K562 (cell line): ENCODE data around the gene RUSC2. TPM values are rescaled to one million over a fixed set of nuclear protein-coding genes. Genes with fewer than 3 reads are reported as not detected.

Experiments
- BCL6 ChIP-seq: fragments of 250-450 bp; sonication (Bioruptor Pico); IDR thresholded peaks from 2 replicates; pipeline ENCODE4 v1.4.0; 2020
- CEBPB ChIP-seq: fragments of 450-650 bp; IDR thresholded peaks from 2 replicates; pipeline ENCODE4 v1.6.1; 2016; ENCODE audit warnings: missing genetic modification characterization, missing compliant biosample characterization
- E2F3 ChIP-seq: fragments of 250-450 bp; sonication (Bioruptor Pico); IDR thresholded peaks from 2 replicates; pipeline ENCODE4 v1.4.0; 2020; ENCODE audit warnings: mild to moderate bottlenecking
- EGR1 ChIP-seq: fragments of 450-650 bp; conservative IDR thresholded peaks from 2 replicates; pipeline ENCODE4 v1.6.1; 2017; ENCODE audit warnings: mild to moderate bottlenecking
- ELF4 ChIP-seq: fragments of 450-650 bp; formaldehyde crosslinking; IDR thresholded peaks from 2 replicates; pipeline ENCODE4 v1.4.0; 2022; ENCODE audit warnings: missing genetic modification characterization
- FOXJ3 ChIP-seq: sonication (generic); formaldehyde crosslinking; IDR thresholded peaks from 2 replicates; pipeline ENCODE4 v1.4.0; 2020; ENCODE audit warnings: mild to moderate bottlenecking, missing genetic modification reagents
- FOXK1 ChIP-seq: sonication (generic); formaldehyde crosslinking; IDR thresholded peaks from 2 replicates; pipeline ENCODE4 v1.8.0; 2022; ENCODE audit warnings: missing genetic modification reagents, mild to moderate bottlenecking, borderline replicate concordance
- HCFC1 ChIP-seq: IDR thresholded peaks from 2 replicates; pipeline ENCODE4 v1.6.1; 2012; ENCODE audit warnings: low read depth, low read length, improper control_type of control experiment
- HMGN3 ChIP-seq: IDR thresholded peaks from 2 replicates; pipeline ENCODE4 v1.6.1; 2011; ENCODE audit warnings: borderline replicate concordance, low read depth, mild to moderate bottlenecking, mixed read lengths, low read length; ENCODE audit not compliant: insufficient read length; ENCODE audit errors: extremely low read depth
- IFI16 ChIP-seq: fragments of 250-450 bp; sonication (Bioruptor Pico); IDR thresholded peaks from 2 replicates; pipeline ENCODE4 v2.1.2; 2022; ENCODE audit warnings: mild to moderate bottlenecking, inconsistent platforms
- KLF1 ChIP-seq: fragments of 450-650 bp; IDR thresholded peaks from 2 replicates; pipeline ENCODE4 v1.6.1; 2016; ENCODE audit warnings: missing genetic modification characterization, missing compliant biosample characterization
- LCOR ChIP-seq: sonication (generic); formaldehyde crosslinking; IDR thresholded peaks from 2 replicates; pipeline ENCODE4 v1.8.0; 2022; ENCODE audit warnings: mild to moderate bottlenecking, missing genetic modification reagents
- MTA3 ChIP-seq: fragments of 450-650 bp; formaldehyde crosslinking; IDR thresholded peaks from 2 replicates; pipeline ENCODE4 v1.6.1; 2017; ENCODE audit warnings: mild to moderate bottlenecking, borderline replicate concordance
- PHF21A ChIP-seq: fragments of 450-650 bp; IDR thresholded peaks from 2 replicates; pipeline ENCODE4 v1.6.1; 2017; ENCODE audit warnings: low read depth, borderline replicate concordance
- POLR2H ChIP-seq: IDR thresholded peaks from 2 replicates; pipeline ENCODE4 v1.6.1; 2016; ENCODE audit warnings: missing genetic modification characterization, low read depth, mild to moderate bottlenecking, control low read depth, missing compliant biosample characterization, moderate library complexity
- REST ChIP-seq, 2 experiments: fragments of 450-650 bp; formaldehyde crosslinking in 1 of 2; IDR thresholded peaks; 2 replicates each; pipeline versions ENCODE4 v1.4.0 to v1.6.1; 2014 to 2020; ENCODE audit warnings: mild to moderate bottlenecking in 2 of 2, borderline replicate concordance in 1 of 2, low read depth in 1 of 2
- SMARCB1 ChIP-seq: IDR thresholded peaks from 2 replicates; pipeline ENCODE4 v1.6.1; 2011; ENCODE audit warnings: improper control_type of control experiment, low read depth; ENCODE audit not compliant: insufficient read length
- TARDBP ChIP-seq: fragments of 450-650 bp; IDR thresholded peaks from 2 replicates; pipeline ENCODE4 v1.6.1; 2016
- TCF7L2 ChIP-seq: fragments of 150-350 bp; IDR thresholded peaks from 2 replicates; pipeline ENCODE4 v1.6.1; 2016; ENCODE audit warnings: low read depth, mild to moderate bottlenecking, low read length, moderate library complexity
- TRIM24 ChIP-seq, 2 experiments: fragments of 450-650 bp; IDR thresholded peaks; 2 replicates each; pipeline ENCODE4 v1.6.1; 2016
- ZNF23 ChIP-seq: fragments of 250-450 bp; sonication (Bioruptor Pico); IDR thresholded peaks from 2 replicates; pipeline ENCODE4 v1.4.0; 2020; ENCODE audit warnings: mild to moderate bottlenecking
- ZNF696 ChIP-seq: fragments of 250-450 bp; sonication (Bioruptor Pico); conservative IDR thresholded peaks from 2 replicates; pipeline ENCODE4 v1.4.0; 2020; ENCODE audit warnings: mild to moderate bottlenecking, moderate library complexity
- ZNF707 ChIP-seq: fragments of 250-450 bp; sonication (Bioruptor Pico); conservative IDR thresholded peaks from 2 replicates; pipeline ENCODE4 v1.8.0; 2022; ENCODE audit warnings: inconsistent platforms, mild to moderate bottlenecking, moderate library complexity
- polyA plus RNA-seq, 8 experiments: library from polyadenylated mRNA; depleted of rRNA in 4 of 8; stranded (reverse) in 5 of 8; unstranded in 3 of 8; fragments of >200 nt; fragmentation: Nextera tagmentation in 2 of 8; fragmentation: Illumina TruSeq in 1 of 8; extraction: Ambion mirVana in 2 of 8; extraction: Trizol in 1 of 8; gene quantifications; 2 replicates each; pipeline versions ENCODE4 v1.2.1 to v1.2.3, GENCODE V29; 2011 to 2014; ENCODE audit warnings: inconsistent platforms in 1 of 8, missing spikeins in 1 of 8
- total RNA-seq, 7 experiments: library from RNA; depleted of rRNA in 6 of 7; stranded (reverse); fragments of >200 nt in 6 of 7; fragmentation: Illumina TruSeq in 2 of 7; extraction: Trizol in 2 of 7; gene quantifications; 2 replicates each; pipeline versions ENCODE4 v1.2.1 to v1.2.3, GENCODE V29; 2011 to 2021; ENCODE audit warnings: low replicate concordance in 1 of 7

RUSC2 gene
- total and polyA plus RNA-seq, 9 of the 15 experiments (the other 6 are each of a cell fraction or from before 2014, with no cell fraction given) = 0.08 to 12.8 (median 3.1) TPM

GRCh38 chr9:35489313-35490154, at the start of gene RUSC2 (continued):
- TF ChIP-seq FOXJ3 (CRISPR knock-in tag) (no peak), LCOR (CRISPR knock-in tag) (0 out of 2 replicates have a peak, but pooled peaks have one; percentile 41), KLF1 (tag) (peak; percentile 69), PHF21A (peak; percentile 31; the same call in 1 of the 2 replicates), TCF7L2 (peak; percentile 92), REST (IDR thresholded peaks at IDR 0.05; ENCODE audit: borderline replicate concordance) (peak; percentile 58; the same call in 1 of the 2 replicates), REST (CRISPR knock-in tag; IDR thresholded peaks at IDR 0.05; ENCODE audit: low read depth) (no peak), CEBPB (no peak), MTA3 (peak; percentile 60; the same call in 1 of the 2 replicates), IFI16 (CRISPR knock-in tag) (no peak), E2F3 (CRISPR knock-in tag) (peak; percentile 60; the same call in 1 of the 2 replicates), SMARCB1 (no peak), POLR2H (peak; percentile 21; the same call in 1 of the 2 replicates), HMGN3 (peak; percentile 71), TARDBP (no peak), ZNF696 (CRISPR knock-in tag) (no peak), BCL6 (CRISPR knock-in tag) (no peak), ZNF23 (no peak), EGR1 (peak; percentile 94), TRIM24 (IDR thresholded peaks at IDR 0.05) (no peak), ZNF707 (CRISPR knock-in tag) (no peak), HCFC1 (peak; percentile 50; the same call in 1 of the 2 replicates), FOXK1 (no peak), ELF4 (CRISPR knock-in tag) (no peak)
